Measurements from ENCODE around the gene TAX1BP1.
"Not testable (repeated sequence)": the region's sequence is repeated elsewhere in the genome, so short reads cannot be mapped to it uniquely, and the experiment has no call there.

TAX1BP1 gene

DNA sequence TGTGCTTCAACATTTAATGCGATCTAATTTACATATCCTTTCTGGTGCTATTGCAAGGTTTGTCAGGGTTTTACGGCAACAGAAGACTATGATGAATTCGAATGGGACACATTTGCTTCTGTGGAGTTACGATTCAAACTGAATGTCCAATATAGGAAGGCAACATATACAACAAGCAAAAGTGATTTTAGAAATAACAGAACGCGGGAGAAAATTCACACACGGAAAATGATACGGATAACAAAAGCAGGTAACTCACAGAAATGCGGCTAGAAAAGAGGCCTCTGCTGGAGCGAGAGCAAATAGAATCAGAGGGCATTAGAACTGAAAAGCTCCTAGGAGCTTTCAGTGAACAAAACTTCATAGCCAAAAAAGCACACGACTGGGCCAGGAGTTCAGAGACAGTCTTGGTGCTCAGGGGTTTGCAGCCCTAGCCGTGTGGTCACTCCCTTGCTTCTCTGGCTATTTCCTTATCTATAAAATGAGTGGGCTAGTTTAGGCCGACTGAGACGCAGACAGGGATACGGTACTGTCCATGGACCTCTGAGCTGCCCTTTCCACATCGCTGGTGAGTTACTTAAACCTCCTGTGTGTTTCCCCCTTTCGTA lies 557 bp upstream of the TAX1BP1 start:
- no peak for FAIRE-seq

DNA sequence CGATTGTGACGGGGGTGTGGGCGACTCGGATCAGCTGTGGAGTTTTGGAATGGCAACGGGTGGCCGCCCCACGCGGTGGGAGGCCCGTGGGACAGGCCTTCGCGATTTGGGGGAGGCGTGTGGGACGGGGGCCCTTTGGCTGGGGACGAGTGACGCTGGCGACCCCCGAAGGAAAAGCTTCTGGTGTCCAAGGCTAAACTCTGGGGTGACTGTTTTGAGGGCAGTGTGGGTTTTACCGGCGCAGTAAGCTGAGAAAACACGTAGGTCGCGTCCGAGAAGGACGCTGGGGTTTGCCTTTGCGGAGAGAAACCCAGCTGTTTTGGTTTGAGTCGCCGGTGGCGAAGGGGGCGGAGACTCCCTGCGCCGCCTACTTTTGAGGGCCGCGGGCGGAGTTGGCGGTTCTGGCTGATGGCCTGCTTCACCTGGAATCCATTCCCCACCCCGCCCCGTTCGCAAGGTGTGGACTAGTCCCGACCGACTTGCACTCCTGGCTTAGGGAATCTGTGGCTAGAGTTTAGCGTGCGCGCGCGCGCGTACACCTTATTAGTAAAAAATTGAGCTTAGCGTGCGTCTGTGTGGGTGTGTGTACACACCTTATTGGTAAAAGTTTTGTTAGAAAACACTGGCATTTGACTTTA lies 606 bp downstream of the TAX1BP1 start:
- no peak for FAIRE-seq

DNA sequence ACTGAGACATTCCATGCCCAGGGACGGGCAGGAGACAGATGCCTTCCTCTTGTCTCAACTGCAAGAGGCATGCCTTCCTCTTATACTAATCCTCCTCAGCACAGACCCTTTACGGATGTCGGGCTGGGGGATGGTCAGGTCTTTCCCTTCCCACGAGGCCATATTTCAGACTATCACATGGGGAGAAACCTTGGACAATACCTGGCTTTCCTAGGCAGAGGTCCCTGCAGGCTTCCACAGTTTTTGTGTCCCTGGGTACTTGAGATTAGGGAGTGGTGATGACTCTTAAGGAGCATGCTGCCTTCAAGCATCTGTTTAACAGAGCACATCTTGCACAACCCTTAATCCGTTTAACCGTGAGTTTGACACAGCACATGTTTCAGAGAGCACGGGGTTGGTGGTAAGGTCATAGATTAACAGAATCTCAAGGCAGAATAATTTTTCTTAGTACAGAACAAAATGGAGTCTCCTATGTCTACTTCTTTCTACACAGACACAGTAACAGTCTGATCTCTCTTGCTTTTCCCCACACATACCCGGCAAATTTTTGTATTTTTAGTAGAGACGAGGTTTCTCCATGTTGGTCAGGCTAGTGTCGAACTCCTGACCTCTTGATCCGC lies 2.2 kb downstream of the TAX1BP1 start:
- FAIRE-seq = not testable (repeated sequence)

DNA sequence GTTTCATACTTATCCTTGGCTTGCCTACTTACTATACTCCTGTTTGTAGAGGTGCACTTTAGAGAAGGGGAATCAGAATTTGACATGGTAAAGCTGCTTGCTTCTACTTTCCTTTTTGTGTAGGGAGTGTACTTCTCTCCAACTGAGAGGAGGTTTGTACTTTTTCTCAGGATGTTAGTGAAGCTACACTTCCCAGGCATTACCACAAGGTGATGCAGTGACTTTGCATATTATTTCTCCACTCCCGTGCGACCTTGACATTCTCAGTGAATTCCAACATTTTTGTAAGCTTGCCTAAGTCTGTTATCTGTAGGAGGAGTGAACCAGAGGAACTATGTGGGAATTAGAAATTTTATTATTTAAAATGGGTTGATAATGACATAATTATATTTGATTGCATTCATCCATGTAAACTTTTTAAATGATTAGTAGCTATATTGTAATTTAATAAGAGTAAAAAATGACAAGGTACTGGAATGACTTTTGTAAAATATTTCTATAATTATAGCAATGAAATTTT lies 5.2 kb downstream of the TAX1BP1 start:
- FAIRE-seq = no peak

DNA sequence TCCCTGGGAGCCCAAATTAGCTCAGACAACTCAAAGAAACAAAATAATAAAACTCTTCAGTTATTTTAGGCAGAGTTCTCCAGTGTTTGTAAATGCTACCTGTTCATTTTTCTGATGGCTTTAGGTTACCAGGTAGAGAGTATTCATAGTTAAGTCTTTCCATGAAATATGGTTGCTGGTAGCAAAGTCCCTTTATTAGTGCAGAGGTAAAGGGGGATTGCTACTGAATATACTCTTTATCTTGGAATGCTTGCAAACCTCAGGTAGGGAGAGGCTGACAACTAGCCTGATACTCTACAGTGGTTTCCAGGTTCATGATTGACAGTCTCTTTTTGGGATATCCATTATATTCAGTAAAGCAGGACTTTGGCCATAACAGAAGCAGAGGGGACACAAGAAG lies 6.5 kb downstream of the TAX1BP1 start:
- FAIRE-seq = no peak

DNA sequence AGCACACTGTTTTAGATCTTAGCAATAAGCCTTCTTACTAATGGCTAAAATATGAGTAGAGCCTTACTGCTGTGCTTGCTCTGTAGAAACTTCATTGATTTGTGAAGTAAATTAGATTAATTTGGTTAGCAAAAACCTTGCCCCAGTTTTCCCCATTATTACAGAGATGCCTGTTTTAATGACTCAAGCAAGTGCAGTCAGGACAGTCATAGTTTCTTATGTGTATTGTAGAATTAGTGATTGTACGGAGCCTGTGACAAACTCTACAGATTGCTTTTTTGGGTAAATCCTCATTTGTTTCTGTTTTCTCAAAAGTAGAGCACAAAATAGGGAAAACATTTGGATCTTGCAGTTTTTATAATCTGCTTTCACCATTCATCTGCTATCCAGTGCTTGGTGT lies 7.0 kb downstream of the TAX1BP1 start:
- no peak for FAIRE-seq

DNA sequence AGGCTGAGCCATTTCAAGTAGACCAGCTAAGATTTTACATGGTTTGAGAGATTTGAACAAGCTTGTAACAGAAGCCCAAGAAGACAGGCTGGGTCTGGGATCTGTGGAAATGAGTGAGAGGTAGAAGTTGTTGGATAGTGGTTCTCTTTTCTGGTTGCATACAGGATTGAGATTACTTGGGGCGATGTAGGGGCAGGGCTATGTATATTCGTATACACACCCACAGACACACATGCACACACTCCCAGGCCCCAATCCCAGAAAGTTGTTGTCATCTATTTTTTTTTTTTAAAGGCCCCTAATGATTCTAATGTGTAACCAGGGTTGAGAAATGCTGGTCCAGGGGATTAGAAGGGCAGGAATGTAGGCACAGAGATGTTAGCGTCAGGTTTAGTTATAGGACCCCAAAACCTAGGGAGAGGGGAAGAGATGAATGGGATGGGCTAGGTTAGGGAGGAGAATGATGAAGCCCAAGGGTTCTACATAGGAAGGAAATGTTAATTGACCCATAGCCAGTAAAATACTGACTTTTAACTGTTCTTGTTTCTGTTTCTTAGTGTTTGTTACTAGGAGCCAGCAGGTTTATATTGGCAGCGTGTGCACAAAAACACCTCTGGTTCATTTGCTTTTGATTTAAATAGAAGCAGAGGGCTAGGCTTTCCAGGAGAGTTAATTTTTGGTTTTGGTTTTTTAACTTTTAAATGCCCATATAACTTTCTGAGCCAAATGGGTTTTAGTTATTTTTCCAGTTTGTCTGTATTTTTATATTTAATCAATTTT lies 7.8 kb downstream of the TAX1BP1 start:
- no peak for FAIRE-seq

DNA sequence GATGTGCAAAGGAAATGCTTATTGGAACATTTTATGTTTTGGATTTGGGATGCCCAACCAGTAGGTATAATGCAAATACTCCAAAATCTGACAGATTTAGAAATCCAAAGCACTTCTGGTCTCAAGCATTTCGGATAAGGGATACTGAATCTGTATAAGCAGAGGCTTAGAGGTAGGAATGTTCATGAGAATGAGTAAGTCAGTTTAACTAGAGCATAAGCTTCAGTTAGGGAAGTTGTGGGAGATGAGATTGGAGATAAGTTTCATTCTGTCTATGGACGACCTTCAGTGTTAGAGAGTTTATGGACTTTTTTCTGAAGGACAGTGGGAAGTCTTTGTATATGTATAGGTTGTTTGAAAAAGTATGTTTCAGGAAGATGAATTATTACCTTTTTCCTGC lies 10.4 kb downstream of the TAX1BP1 start:
- FAIRE-seq = no peak

DNA sequence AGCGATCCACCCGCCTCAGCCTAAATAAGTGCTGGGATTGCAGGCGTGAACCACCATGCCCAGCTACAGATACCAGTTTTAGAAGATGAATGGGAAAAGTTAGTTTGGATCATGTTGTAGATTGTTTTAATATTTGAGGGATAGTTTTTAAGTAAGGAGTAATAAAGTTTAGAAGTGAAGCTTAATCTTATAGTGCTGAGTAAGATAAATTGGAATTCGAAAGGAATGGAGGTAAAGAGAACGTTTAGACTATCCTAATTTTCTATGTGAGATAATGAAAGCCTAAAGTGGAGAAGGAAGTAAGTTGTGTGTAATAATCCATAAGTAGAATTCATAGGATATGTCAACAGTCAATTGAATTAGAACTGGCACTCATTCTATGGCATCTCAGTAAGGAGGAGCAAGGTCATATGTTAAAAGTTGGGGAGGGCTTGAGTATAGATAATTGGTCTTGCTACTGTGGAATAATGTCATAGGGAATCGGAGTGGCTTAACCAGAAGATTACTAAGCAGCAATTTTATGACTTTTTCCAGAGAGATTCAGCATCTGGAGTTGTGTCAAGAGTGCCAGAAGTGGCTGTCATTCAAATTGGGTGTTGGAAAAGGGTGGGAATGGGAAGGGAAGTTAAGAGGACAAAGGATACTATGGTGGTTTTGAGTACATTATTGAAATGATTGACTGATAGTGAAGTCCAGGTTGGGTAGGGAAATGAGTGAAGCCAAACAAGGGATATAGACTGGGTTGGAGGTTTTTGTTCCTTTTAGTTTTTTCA lies 12.1 kb downstream of the TAX1BP1 start:
- FAIRE-seq = no peak

DNA sequence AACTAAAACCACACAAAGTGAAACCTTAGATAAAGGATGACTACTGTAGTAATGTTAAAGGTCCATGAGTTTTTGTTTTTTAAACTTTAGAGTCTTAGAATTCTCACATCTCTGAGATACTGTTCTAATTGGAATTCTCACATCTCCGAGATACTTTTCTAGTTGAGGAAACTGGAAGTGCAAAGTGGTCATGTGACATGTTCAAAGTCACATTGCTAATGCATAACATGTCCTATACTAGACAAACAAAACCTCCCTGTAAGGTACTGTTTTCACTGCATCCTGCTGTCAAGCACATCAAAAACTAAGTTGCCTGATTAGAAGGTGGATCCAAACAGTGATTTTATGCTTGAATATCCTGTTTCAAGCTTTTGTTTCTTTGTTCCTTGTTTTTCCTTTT lies 13.9 kb downstream of the TAX1BP1 start:
- no peak for FAIRE-seq

DNA sequence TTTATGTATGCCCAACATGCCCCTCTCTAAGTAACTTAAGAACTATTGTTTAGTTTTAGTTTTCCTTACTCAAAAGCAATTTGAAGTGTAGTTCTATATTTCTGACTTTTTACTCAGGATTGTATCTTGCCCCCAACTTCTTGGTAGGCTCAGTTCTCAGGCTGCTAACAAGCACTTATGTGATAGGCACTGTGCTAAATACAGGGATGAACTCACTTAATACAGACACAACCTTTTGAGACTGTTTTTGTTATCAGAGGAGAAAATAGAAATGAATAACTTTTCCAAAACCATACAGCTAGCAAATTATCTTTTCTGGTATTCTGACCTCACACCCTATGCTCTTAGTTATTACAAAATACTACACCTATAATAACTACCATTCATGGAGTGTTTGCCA lies 16.3 kb downstream of the TAX1BP1 start:
- FAIRE-seq = no peak

DNA sequence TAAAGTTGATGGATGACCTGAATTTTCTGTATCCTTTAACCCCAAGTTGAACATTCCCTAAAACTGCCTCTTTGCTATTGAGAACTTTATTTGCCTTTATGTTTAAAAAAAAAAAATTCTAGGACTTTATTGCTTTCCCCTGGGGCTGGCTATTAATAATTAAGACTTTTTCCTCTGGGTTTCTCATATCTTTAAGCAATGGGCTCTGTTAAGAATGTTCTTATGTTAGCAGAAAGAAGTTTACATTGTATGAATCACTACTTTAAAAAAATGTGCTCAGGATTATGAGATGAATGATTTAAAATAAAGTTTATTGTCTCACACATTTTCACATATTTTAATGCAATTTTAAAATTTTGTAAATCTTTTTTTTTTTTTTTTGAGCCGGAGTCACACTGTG lies 19.5 kb downstream of the TAX1BP1 start:
- FAIRE-seq = no peak

DNA sequence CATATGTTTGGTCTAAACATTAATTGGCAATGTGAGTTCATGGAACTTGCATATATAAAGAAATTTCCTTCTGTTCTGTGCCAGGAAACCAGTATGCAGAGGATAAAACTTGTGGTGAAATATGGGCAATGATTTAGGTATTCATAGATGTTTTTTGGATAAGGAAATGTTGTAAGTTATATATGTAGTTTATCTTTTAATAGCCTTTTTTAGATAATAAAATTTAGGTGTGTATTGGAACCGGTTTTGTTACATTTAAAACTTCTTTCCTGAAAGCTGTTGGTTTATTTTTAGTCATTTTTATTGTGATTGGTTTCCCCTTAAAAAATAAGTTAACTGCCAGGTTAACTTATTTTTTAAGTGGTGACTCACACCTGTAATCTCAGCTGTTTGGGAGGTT lies 22.1 kb downstream of the TAX1BP1 start:
- FAIRE-seq = no peak

DNA sequence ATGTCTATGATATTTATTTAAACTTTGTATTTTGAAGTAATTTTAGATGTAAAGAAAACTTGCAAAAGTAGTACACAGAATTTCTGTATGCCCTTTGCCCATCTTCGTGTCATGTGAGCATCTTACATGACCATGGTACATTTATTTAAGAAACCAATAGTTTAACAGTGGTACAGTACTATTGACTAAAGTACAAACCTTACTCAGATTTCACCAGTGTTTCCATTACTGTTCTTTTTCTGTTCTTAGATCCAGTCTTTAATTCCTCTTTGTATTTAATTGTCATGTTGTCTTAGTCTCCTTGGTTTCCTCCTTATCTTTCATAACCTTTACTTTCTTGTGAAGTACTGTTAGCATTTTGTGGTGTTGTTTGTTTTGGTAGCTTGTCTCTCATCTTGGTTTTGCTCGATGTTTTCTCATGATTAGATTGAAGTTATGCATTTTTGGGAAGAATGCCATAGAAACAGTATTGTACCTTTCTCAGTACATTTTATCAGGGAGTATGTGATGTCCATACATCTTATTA lies 24.1 kb downstream of the TAX1BP1 start:
- FAIRE-seq = no peak

DNA sequence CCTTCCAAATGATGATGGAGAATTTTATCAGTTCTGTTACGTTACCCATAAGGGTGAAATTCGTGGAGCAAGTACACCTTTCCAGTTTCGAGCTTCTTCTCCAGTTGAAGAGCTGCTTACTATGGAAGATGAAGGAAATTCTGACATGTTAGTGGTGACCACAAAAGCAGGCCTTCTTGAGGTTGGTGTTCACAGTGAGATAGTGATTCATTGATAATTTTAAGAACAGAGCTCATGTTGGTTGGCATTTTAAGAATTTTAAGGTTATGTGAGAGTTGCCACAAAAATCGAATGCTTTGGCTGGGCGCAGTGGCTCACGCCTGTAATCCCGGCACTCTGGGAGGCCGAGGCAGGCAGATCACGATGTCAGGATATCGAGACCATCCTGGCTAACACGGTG lies 25.9 kb downstream of the TAX1BP1 start:
- no peak for FAIRE-seq

DNA sequence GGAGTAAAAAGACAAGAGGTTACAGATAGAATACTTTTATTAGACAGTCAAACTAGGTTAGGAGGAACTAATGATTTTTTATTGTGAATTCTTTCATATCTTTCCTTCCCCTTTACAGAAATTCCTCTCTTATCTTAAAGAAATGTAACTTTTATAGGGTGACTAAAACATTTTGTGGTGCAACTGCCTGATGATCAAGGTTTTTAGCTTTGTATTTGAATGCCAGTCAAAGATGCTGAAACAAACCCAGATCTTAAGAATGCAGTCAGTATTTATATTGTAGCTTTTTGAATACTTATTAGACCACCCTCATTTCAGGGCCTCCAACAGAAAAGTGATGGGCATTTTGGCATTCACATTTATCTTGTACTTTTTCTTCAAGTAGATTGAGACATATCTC lies 27.4 kb downstream of the TAX1BP1 start:
- FAIRE-seq = no peak

DNA sequence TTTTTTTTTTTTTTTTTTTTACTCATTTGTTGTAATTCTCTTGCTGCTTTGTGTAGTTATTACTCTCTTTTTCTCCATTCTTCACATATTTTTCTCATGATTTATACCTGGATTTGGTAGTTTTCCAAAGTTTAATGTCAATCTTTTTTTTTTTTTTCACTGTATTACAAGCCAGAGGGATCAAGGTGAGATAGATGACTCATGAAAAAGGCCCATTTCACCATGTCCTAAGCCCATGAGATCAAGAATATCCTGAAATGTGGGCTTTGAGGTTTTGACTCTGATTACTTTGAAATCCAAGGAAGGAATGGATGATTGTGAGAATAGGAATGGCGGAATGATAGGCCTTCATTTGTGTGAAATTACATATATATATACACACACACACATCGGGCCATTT lies 31.1 kb downstream of the TAX1BP1 start:
- FAIRE-seq = no peak

DNA sequence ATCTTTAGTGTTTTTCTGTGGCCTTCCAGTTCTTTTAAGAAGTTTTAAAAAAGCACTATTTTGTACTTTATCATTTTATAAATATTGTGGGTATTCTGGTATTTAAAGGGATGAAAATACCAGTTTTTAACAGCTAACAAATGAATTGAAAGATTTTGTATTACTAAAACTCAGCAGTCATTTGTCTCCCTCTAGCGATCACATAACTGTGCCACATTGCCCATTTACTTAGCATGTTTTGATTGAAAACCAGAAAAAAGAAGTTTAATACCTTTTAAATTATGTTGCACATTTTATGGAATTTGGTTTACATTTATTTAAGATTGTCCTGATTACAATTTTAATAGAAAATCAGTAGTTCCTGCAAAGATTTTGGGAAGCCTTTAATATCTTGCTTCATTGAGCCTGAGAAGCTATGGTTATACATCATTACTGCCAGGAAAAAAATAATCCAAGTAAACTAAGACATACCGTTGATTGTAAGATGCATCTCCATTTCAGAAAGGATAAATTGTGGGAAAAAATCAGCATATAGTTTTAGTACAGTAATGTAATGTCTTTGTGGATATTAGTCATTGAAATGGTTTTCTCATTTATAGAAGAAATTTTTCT lies 34.9 kb downstream of the TAX1BP1 start:
- FAIRE-seq = peak; percentile 61

DNA sequence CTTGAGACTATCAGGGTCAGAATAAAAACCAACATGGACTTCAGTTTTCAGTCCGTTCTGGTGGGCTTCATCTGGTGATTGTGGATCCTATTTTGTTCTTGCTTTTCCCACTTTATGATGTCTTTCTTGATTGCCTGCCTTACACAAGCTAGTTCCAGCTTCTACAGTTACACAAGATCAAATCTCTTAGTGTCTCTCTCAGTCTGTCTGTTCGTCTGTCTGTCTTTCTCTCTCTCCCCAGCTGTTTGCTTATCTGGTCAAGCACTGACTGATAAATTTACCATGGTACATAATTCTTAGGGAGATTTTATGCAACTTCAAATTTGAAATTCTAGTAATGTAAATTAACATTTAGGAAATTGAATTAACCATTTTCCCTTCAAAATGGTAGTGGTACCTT lies 35.8 kb downstream of the TAX1BP1 start:
- no peak for FAIRE-seq

DNA sequence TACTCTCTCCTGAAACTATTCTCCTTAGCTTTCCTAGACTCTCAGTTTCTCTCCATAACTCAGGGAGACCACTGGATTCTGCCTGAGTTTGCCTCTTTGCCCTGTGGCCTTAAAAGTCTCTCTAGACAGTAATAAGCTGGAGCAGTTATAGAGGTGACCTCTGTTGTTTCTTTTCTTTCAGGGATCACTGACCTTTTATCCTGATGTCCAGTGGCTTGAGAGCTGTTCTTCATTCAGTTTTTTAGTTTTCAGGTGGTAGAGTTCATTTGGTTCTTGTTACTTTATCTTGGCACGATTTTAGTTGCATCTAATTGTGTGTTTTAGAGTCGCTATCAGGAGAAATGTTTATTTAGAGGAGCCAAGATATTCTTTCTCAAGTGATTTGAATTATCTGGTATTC lies 37.7 kb downstream of the TAX1BP1 start:
- FAIRE-seq = no peak

DNA sequence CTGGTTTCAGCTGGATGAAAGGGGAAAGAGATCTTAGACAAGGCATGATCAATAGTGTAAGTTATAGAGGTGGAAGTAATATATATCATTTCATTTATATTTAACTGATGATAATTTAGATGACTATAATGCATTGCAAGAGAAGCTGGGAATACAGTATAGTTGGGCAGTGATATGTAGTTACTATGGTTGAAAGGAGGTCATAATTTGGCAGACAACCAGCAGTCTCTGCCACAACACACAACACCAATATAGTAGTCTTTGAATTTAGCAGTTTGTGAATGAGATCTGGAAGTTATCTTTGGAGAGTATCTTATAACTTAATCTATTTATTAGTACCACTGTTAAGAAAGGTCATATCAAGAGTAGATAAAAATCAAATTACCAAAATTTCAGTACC lies 39.9 kb downstream of the TAX1BP1 start:
- FAIRE-seq = no peak

DNA sequence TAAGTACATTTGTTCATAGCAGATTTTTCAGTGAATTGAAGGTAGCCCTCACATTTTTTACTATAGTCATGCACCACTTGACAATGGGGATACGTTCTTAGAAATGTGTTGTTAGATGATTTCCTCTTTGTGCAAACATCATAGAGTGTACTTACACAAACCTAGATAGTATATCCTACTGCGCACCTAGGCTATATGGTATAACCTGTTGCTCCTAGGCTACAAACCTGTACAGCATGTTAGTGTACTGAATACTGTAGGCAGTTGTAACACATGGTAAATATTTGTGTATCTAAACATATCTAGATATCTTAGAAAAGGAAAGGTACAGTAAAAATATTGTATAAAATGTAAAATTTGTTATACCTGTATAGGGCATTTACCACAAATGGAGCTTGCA lies 41.2 kb downstream of the TAX1BP1 start:
- no peak for FAIRE-seq

Data from colon (tissue), 2 donors.